Astrocyte (in vitro differentiated cells and primary cell): Measurements from ENCODE around the gene CCSER1. TPM values are rescaled to one million over a fixed set of nuclear protein-coding genes. Genes with fewer than 3 reads are reported as not detected.
"Not testable (repeated sequence)": the region's sequence is repeated elsewhere in the genome, so short reads cannot be mapped to it uniquely, and the experiment has no call there.

Experiments
- DNase-seq: peaks from one replicate; pipeline ENCODE4 v3.0.0-alpha.2; 2010; ENCODE audit warnings: low read depth
- FAIRE-seq: peaks from 2 replicates; lab custom pipeline; 2011; peaks lifted over from hg19 to GRCh38; lab: Jason Lieb, UNC
- H2AFZ ChIP-seq: 2 replicates; pipeline ENCODE4 v1.6.0; 2012; ENCODE audit warnings: low read depth, low read length, inconsistent platforms
- H3K27ac ChIP-seq: 2 replicates; pipeline ENCODE4 v1.5.1; 2011; ENCODE audit warnings: low read depth, low read length, inconsistent platforms
- H3K27me3 ChIP-seq: 2 replicates; pipeline ENCODE4 v1.6.0; 2011; ENCODE audit warnings: low read length, inconsistent platforms; ENCODE audit not compliant: insufficient read depth
- H3K36me3 ChIP-seq: 2 replicates; pipeline ENCODE4 v1.5.1; 2011; ENCODE audit warnings: low read length, inconsistent platforms; ENCODE audit not compliant: insufficient read depth
- H3K4me1 ChIP-seq: 2 replicates; pipeline ENCODE4 v1.5.1; 2011; ENCODE audit warnings: low read length, inconsistent platforms; ENCODE audit not compliant: insufficient read depth
- H3K4me2 ChIP-seq: 2 replicates; pipeline ENCODE4 v1.6.0; 2012; ENCODE audit warnings: low read length, inconsistent platforms
- H3K4me3 ChIP-seq: 2 replicates; pipeline ENCODE4 v1.5.1; 2011; ENCODE audit warnings: low read depth, mild to moderate bottlenecking, low read length, inconsistent platforms; ENCODE audit not compliant: insufficient read depth
- H3K79me2 ChIP-seq: 2 replicates; pipeline ENCODE4 v1.6.0; 2012; ENCODE audit warnings: mild to moderate bottlenecking, low read length, inconsistent platforms; ENCODE audit not compliant: insufficient read depth
- H3K9ac ChIP-seq: 2 replicates; pipeline ENCODE4 v1.6.0; 2012; ENCODE audit warnings: mild to moderate bottlenecking, low read length, inconsistent platforms
- H3K9me3 ChIP-seq: 2 replicates; pipeline ENCODE4 v1.5.1; 2012; ENCODE audit warnings: low read depth, mild to moderate bottlenecking, low read length, inconsistent platforms; ENCODE audit not compliant: insufficient read depth
- H4K20me1 ChIP-seq: 2 replicates; pipeline ENCODE4 v1.6.0; 2012; ENCODE audit warnings: low read length, inconsistent platforms; ENCODE audit not compliant: insufficient read depth
- H3K27ac Mint-ChIP-seq: one replicate; pipeline ENCODE4 v1.8.0; 2021; ENCODE audit warnings: mild to moderate bottlenecking, mixed read lengths; ENCODE audit not compliant: unreplicated experiment
- H3K27me3 Mint-ChIP-seq: one replicate; pipeline ENCODE4 v1.8.0; 2021; ENCODE audit warnings: low read depth, mixed read lengths; ENCODE audit not compliant: unreplicated experiment
- H3K36me3 Mint-ChIP-seq: one replicate; pipeline ENCODE4 v1.8.0; 2021; ENCODE audit warnings: low read depth, mixed read lengths; ENCODE audit not compliant: unreplicated experiment
- H3K4me1 Mint-ChIP-seq: one replicate; pipeline ENCODE4 v1.8.0; 2021; ENCODE audit warnings: low read depth, mixed read lengths; ENCODE audit not compliant: unreplicated experiment
- H3K4me3 Mint-ChIP-seq: one replicate; pipeline ENCODE4 v1.8.0; 2021; ENCODE audit warnings: mild to moderate bottlenecking, moderate library complexity, mixed read lengths; ENCODE audit not compliant: unreplicated experiment
- H3K9me3 Mint-ChIP-seq: one replicate; pipeline ENCODE4 v1.8.0; 2021; ENCODE audit warnings: mild to moderate bottlenecking, mixed read lengths; ENCODE audit not compliant: unreplicated experiment
- EZH2 ChIP-seq: IDR thresholded peaks from 2 replicates; pipeline ENCODE4 v1.6.1; 2012; ENCODE audit warnings: mild to moderate bottlenecking, low read length, inconsistent platforms; ENCODE audit not compliant: insufficient read depth
- total RNA-seq: library from RNA; stranded (reverse); gene quantifications from 2 replicates; pipeline ENCODE4 v1.2.1, GENCODE V29; 2021
- TF ChIP-seq, protein P1 (sequence below): IDR thresholded peaks from 2 replicates; pipeline ENCODE4 v1.5.1; 2011; ENCODE audit warnings: low read depth, mild to moderate bottlenecking, inconsistent platforms, low read length, moderate library complexity; ENCODE audit not compliant: insufficient read depth

Gene CCSER1
- total RNA-seq, 1 donor from 2014 or later: 2.2 TPM

DNA sequence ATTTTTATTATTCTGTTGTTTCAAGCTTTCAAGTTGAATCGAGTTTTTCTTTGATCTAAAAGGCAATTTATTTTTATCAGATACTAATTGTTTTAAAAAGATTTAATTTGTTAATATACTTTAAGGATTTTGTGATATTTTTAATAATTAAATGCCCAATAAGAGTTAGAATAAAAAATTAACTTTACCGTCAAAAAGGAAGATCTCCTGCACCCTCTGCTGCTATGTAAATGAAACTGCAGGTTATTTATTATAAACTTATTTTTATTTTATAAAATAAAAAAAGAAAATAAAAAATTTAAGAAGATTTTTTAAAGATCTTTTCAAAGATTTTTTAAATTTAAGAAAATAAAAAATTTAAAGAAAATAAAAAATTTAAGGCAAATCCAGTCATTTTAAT lies 166.1 kb downstream of the CCSER1 start:
- H4K20me1 ChIP-seq: no peaks in the 10 kb centered on the region
- no peaks in the 10 kb centered on the region for H3K79me2 ChIP-seq
- no peak overlapping the region for H3K9ac ChIP-seq
- H3K4me1 ChIP-seq: no peaks in the 10 kb centered on the region
- no peaks in the 10 kb centered on the region for H3K4me1 Mint-ChIP-seq
- FAIRE-seq: no peak
- H3K36me3 Mint-ChIP-seq: no peaks in the 10 kb centered on the region
- H2AFZ ChIP-seq: no peak overlapping the region
- no peaks in the 10 kb centered on the region for H3K36me3 ChIP-seq
- no peaks in the 10 kb centered on the region for H3K9me3 Mint-ChIP-seq
- DNase-seq: no peak
- H3K27ac ChIP-seq: no peak overlapping the region
- H3K27me3 ChIP-seq: no peaks in the 10 kb centered on the region
- no peak for TF ChIP-seq EZH2
- TF ChIP-seq, protein P1, sequence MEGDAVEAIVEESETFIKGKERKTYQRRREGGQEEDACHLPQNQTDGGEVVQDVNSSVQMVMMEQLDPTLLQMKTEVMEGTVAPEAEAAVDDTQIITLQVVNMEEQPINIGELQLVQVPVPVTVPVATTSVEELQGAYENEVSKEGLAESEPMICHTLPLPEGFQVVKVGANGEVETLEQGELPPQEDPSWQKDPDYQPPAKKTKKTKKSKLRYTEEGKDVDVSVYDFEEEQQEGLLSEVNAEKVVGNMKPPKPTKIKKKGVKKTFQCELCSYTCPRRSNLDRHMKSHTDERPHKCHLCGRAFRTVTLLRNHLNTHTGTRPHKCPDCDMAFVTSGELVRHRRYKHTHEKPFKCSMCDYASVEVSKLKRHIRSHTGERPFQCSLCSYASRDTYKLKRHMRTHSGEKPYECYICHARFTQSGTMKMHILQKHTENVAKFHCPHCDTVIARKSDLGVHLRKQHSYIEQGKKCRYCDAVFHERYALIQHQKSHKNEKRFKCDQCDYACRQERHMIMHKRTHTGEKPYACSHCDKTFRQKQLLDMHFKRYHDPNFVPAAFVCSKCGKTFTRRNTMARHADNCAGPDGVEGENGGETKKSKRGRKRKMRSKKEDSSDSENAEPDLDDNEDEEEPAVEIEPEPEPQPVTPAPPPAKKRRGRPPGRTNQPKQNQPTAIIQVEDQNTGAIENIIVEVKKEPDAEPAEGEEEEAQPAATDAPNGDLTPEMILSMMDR: peak; percentile 28
- no peaks in the 10 kb centered on the region for H3K9me3 ChIP-seq
- H3K27me3 Mint-ChIP-seq: no peaks in the 10 kb centered on the region
- no peak overlapping the region for H3K4me3 Mint-ChIP-seq
- no peak overlapping the region for H3K4me2 ChIP-seq
- no peak overlapping the region for H3K4me3 ChIP-seq
- H3K27ac Mint-ChIP-seq: no peak overlapping the region

DNA sequence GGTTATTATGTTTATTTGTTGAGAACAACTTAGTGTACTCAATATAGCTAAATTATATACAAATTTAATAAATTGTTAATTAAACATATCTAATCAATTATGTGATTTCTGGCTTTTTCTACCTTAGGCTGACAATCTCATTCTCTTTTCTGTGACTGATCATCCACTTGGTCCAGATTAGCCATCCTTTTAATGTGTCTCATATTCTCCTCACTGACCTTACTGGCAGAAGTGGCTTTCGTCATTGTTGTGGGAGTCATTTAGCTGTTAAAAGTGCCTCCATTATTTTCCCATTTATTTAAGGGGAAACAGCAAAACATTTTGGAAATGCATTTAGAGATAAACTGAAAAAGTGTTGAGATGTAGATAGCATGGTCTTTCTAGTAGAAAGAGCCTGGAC lies 172.2 kb downstream of the CCSER1 start:
- H3K9me3 Mint-ChIP-seq: no peaks in the 10 kb centered on the region
- H3K36me3 Mint-ChIP-seq: no peaks in the 10 kb centered on the region
- no peaks in the 10 kb centered on the region for H3K27me3 Mint-ChIP-seq
- DNase-seq (no peak), FAIRE-seq (no peak)
- no peaks in the 10 kb centered on the region for H3K9me3 ChIP-seq
- H3K4me1 Mint-ChIP-seq: no peaks in the 10 kb centered on the region
- H3K4me3 Mint-ChIP-seq: no peak overlapping the region
- H3K27me3 ChIP-seq: no peaks in the 10 kb centered on the region
- no peaks in the 10 kb centered on the region for H3K36me3 ChIP-seq
- H3K9ac ChIP-seq: no peak overlapping the region
- H3K27ac Mint-ChIP-seq: no peak overlapping the region
- no peak overlapping the region for H2AFZ ChIP-seq
- H4K20me1 ChIP-seq: no peaks in the 10 kb centered on the region
- H3K4me2 ChIP-seq: no peak overlapping the region
- H3K4me3 ChIP-seq: no peak overlapping the region
- no peak overlapping the region for H3K27ac ChIP-seq
- H3K4me1 ChIP-seq: no peaks in the 10 kb centered on the region
- TF ChIP-seq, protein P1: no peak
- TF ChIP-seq EZH2: no peak
- H3K79me2 ChIP-seq: no peaks in the 10 kb centered on the region

DNA sequence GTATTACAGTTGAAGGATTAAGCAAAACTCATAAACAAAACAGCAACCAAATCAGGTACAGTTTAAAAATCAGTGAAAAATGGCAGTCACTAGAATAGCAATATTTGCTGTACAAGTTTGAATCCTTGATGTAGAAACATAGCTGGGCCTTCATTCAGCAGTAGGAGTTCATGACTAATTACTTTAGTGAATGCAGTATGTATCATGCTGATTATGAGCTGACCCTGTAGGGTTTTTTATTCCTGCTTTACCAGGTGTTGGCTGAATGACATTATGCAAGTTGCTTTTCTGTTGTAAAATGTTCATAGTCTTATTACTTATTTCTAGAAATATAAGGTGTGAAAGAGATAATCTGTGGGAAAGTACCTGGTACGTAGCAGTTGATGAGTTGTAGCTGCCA lies 179.6 kb downstream of the CCSER1 start:
- no peak overlapping the region for H3K4me3 ChIP-seq
- H3K36me3 ChIP-seq: no peaks in the 10 kb centered on the region
- H2AFZ ChIP-seq: no peak overlapping the region
- no peaks in the 10 kb centered on the region for H4K20me1 ChIP-seq
- H3K27me3 Mint-ChIP-seq: no peaks in the 10 kb centered on the region
- DNase-seq: no peak
- FAIRE-seq: no peak
- H3K9me3 ChIP-seq: no peaks in the 10 kb centered on the region
- no peaks in the 10 kb centered on the region for H3K4me1 Mint-ChIP-seq
- no peaks in the 10 kb centered on the region for H3K36me3 Mint-ChIP-seq
- H3K4me3 Mint-ChIP-seq: no peak overlapping the region
- TF ChIP-seq, protein P1: no peak
- TF ChIP-seq EZH2: no peak
- no peaks in the 10 kb centered on the region for H3K9me3 Mint-ChIP-seq
- H3K27ac ChIP-seq: no peak overlapping the region
- H3K27me3 ChIP-seq: no peaks in the 10 kb centered on the region
- H3K4me2 ChIP-seq: no peak overlapping the region
- H3K9ac ChIP-seq: no peak overlapping the region
- no peak overlapping the region for H3K27ac Mint-ChIP-seq
- H3K4me1 ChIP-seq: no peaks in the 10 kb centered on the region
- no peaks in the 10 kb centered on the region for H3K79me2 ChIP-seq

DNA sequence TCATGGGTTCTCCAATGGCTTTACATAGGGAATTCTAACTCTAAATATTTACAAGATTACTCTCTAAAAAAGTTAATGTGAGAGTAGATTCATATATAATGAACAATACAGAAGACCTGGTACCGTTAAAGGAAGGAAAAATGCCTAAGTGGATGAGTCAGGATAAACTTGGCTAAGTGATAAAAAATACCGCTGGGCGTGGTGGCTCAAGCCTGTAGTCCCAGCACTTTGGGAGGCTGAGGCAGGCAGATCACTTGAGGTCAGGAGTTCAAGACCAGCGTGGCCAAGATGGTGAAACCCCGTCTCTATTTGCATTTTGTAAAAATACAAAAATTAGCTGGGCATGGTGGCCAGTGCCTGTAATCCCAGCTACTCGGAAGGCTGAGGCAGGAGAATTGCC lies 189.9 kb downstream of the CCSER1 start:
- Histone ChIP-seq H3K4me2 (peak overlapping the region; percentile 79), H3K4me1 (peaks cover 19% of the 10 kb centered on the region), H3K27ac (peak overlapping the region; percentile 96)
- not testable (repeated sequence) for H3K4me3 Mint-ChIP-seq, H3K4me3 ChIP-seq, H3K27ac Mint-ChIP-seq, H3K36me3 Mint-ChIP-seq, H3K9ac ChIP-seq, H3K27me3 Mint-ChIP-seq, H3K9me3 ChIP-seq, H4K20me1 ChIP-seq, H3K9me3 Mint-ChIP-seq, FAIRE-seq, H3K79me2 ChIP-seq, H3K36me3 ChIP-seq, H3K27me3 ChIP-seq, H2AFZ ChIP-seq
- peaks cover 13% of the 10 kb centered on the region for H3K4me1 Mint-ChIP-seq
- DNase-seq: peak; percentile 62
